Transverse colon (tissue), 4 donors: Measurements from ENCODE around the gene ZNF14. TPM values are rescaled to one million over a fixed set of nuclear protein-coding genes. Genes with fewer than 3 reads are reported as not detected.
"Not testable (repeated sequence)": the region's sequence is repeated elsewhere in the genome, so short reads cannot be mapped to it uniquely, and the experiment has no call there.

ENCODE experiments used
- DNase-seq: peaks from one replicate; pipeline ENCODE4 v3.0.0-alpha.2; 2019
- H3K27ac ChIP-seq, 4 donors: fragments of 200-600 bp; sonication (generic); 2 replicates each; pipeline ENCODE4 v1.5.1; 2016 to 2018; ENCODE audit warnings: inconsistent platforms in 4 of 4
- H3K27me3 ChIP-seq: fragments of 200-600 bp; sonication (generic); 2 replicates; pipeline ENCODE4 v1.5.1; 2017; ENCODE audit warnings: inconsistent platforms
- H3K36me3 ChIP-seq, 4 donors: fragments of 200-600 bp; sonication (generic); 2 replicates each; pipeline ENCODE4 v1.5.1; 2017 to 2019; ENCODE audit warnings: inconsistent platforms in 4 of 4
- H3K4me1 ChIP-seq, 4 donors: fragments of 200-600 bp; sonication (generic); 2 replicates each; pipeline ENCODE4 v1.5.1; 2017 to 2020; ENCODE audit warnings: inconsistent platforms in 4 of 4
- H3K4me3 ChIP-seq, 4 donors: fragments of 200-600 bp; sonication (generic); 1 replicate in 1 of 4; 2 replicates in 3 of 4; pipeline versions ENCODE4 v1.5.1 to v1.6.1; 2017 to 2019; ENCODE audit warnings: inconsistent platforms in 4 of 4
- H3K9me3 ChIP-seq, 2 donors: fragments of 200-600 bp; sonication (generic); 2 replicates each; pipeline ENCODE4 v1.5.1; 2017 to 2019; ENCODE audit warnings: inconsistent platforms in 2 of 2
- CTCF ChIP-seq, 5 experiments: fragments of 200-600 bp in 3 of 5; fragments of 450-650 bp in 2 of 5; sonication (generic) in 3 of 5; IDR thresholded peaks; 1 replicate in 2 of 5; 2 replicates in 3 of 5; pipeline ENCODE4 v1.5.1; 2016 to 2017; ENCODE audit warnings: antibody characterized with exemption in 5 of 5, inconsistent platforms in 3 of 5, mild to moderate bottlenecking in 2 of 5, moderate library complexity in 1 of 5
- EP300 ChIP-seq: sonication (generic); formaldehyde crosslinking; IDR thresholded peaks from one replicate; pipeline ENCODE4 v1.6.1; 2017; ENCODE audit warnings: antibody characterized with exemption, low read depth
- POLR2A ChIP-seq: fragments of 450-650 bp; IDR thresholded peaks from one replicate; pipeline ENCODE4 v1.6.1; 2016; ENCODE audit warnings: antibody characterized with exemption, mild to moderate bottlenecking, moderate library complexity
- POLR2AphosphoS5 ChIP-seq, 3 donors: sonication (generic); formaldehyde crosslinking; IDR thresholded peaks; one replicate each; pipeline ENCODE4 v1.6.1; 2016; ENCODE audit warnings: antibody characterized with exemption in 3 of 3
- WGBS, 2 donors: methylation state at CpG; one replicate each; pipeline ENCODE4 v1.1.5; 2018; ENCODE audit warnings: low coverage in 1 of 2; 5-methylcytosine and 5-hydroxymethylcytosine counted together
- in situ Hi-C, 4 donors: fragments of 200-750 bp; cut with MboI; loops; one replicate each; pipeline versions ENCODE4 v1.15.0 to v1.15.1; 2017; ENCODE audit warnings: low sequenced_read_pairs in 3 of 4, low pct_ligation_motif_present in 1 of 4, low pct_unique_long_range_greater_than_20kb in 1 of 4
- intact Hi-C: fragments of 100-400 bp; cut with DNase I; formaldehyde crosslinking; loops from one replicate; pipeline ENCODE4 v1.15.1; 2023; ENCODE audit warnings: low total_unique reads
- total RNA-seq, 4 donors: library from RNA; depleted of rRNA; stranded (reverse); fragments of >200 nt; gene quantifications; one replicate each; pipeline ENCODE4 v1.1.0, GENCODE V29; 2016

ZNF14 gene
- total RNA-seq, 4 donors from 2014 or later, result 0.37 to 10.0 (median 4.6) TPM

GRCh38 chr19:19776206-19777008 is 43.5 kb upstream of the ZNF14 start:
- peak; percentile 98 for DNase-seq
- WGBS, 2 donors, result 2% methylated on average over 20 of the region's 36 CpGs; no CpG with 5 or more reads in 1 of the 2 donors
- in situ Hi-C loops (loop anchor here in 1 of 4 donors (5.0 kb wide), 1 partner anchor 51 kb away; no protein-coding TSS in a partner anchor), intact Hi-C loops (no loop called here)
- Histone ChIP-seq H3K9me3 (no peaks in the 10 kb centered on the region), H3K27me3 (no peaks in the 10 kb centered on the region), H3K27ac (peak overlapping the region; percentile 79 to 88 (median 80)), H3K4me3 (peak overlapping the region; percentile 48 to 86 (median 60)), H3K4me1 (peaks cover 11 to 20% (median 16%) of the 10 kb centered on the region in 4 donors), H3K36me3 (no peaks in the 10 kb centered on the region)
- peak in 1 of 5 experiments; percentile 35 for TF ChIP-seq CTCF (IDR thresholded peaks at IDR 0.05)
- TF ChIP-seq POLR2AphosphoS5 (IDR thresholded peaks at IDR 0.05), result peak; percentile 69 to 83 (median 79)
- TF ChIP-seq EP300, result no peak
- peak; percentile 66 for TF ChIP-seq POLR2A

GRCh38 chr19:19775891-19776205 is 42.9 kb upstream of the ZNF14 start:
- Histone ChIP-seq H3K36me3 (no peaks in the 10 kb centered on the region), H3K27me3 (no peaks in the 10 kb centered on the region), H3K4me1 (peaks cover 11 to 20% (median 16%) of the 10 kb centered on the region in 4 donors), H3K9me3 (no peaks in the 10 kb centered on the region), H3K4me3 (peak overlapping the region; percentile 48 to 86 (median 60)), H3K27ac (peak overlapping the region; percentile 72 to 88 (median 80))
- in situ Hi-C loops, result loop anchor here in 1 of 4 donors (5.0 kb wide), 1 partner anchor 51 kb away; no protein-coding TSS in a partner anchor
- no peak for TF ChIP-seq EP300
- no peak for TF ChIP-seq POLR2AphosphoS5 (IDR thresholded peaks at IDR 0.05)
- no peak for TF ChIP-seq POLR2A
- no peak for TF ChIP-seq CTCF (IDR thresholded peaks at IDR 0.05)
- intact Hi-C loops, result no loop called here
- WGBS, 2 donors, result 7% methylated on average over 11 of the region's 11 CpGs; no CpG with 5 or more reads in 1 of the 2 donors
- DNase-seq, result no peak

DNA sequence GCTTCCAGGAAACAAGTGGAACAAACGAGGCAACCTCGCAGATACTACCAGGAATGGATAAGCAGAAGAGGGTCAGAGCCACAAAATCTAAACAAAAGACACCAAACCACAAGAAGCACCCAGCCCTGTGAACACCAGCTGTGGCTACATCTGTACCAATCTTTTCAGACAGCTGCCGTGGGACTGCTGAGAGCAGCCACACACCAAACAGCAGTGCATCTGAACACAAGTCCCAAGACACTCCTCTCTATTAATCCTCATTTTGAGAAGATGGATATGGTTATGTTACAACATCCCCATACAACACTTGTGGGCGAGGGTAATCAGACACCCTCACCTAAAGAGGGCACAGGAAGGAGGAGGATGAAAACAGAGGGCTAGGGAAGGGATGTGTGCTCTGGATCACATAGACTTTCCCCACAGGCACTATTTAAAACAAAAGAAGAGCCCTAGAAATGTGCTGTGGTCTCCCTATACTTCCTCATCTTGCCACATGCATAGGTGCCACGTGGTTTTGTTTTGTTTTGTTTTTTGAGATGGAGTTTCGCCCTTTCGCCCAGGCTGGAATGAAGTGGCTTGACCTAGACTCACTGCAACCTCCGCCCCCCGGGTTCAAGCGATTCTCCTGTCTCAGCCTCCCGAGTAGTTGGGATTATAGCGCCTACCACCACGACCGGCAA is 41.6 kb upstream of the ZNF14 start:
- WGBS, 2 donors, result 58 to 88% methylated on average over 2 to 14 of the region's 14 CpGs

GRCh38 chr19:19771963-19772362 is 39.1 kb upstream of the ZNF14 start:
- H3K36me3 ChIP-seq, intact Hi-C loops, in situ Hi-C loops, H3K9me3 ChIP-seq, H3K4me3 ChIP-seq, H3K27ac ChIP-seq, H3K27me3 ChIP-seq, DNase-seq: not testable (repeated sequence)
- WGBS, 2 donors, result 86 to 88% methylated on average over 9 to 10 of the region's 10 CpGs
- H3K4me1 ChIP-seq, result peaks cover 4 to 11% (median 8%) of the 10 kb centered on the region in 4 donors

More for the DNA sequence above, 41.6 kb upstream of the ZNF14 start:
- H3K4me3 ChIP-seq, result no peak overlapping the region
- no peak for TF ChIP-seq POLR2A
- no peak for TF ChIP-seq EP300
- TF ChIP-seq CTCF (IDR thresholded peaks at IDR 0.05), result no peak
- TF ChIP-seq POLR2AphosphoS5 (IDR thresholded peaks at IDR 0.05), result no peak
- no peaks in the 10 kb centered on the region for H3K9me3 ChIP-seq
- H3K4me1 ChIP-seq, result peaks cover 11 to 20% (median 16%) of the 10 kb centered on the region in 4 donors
- H3K27ac ChIP-seq, result no peak overlapping the region
- intact Hi-C loops (no loop called here), in situ Hi-C loops (loop anchor here in 1 of 4 donors (5.0 kb wide), 1 partner anchor 53 kb away; no protein-coding TSS in a partner anchor)
- H3K36me3 ChIP-seq, result no peaks in the 10 kb centered on the region
- no peaks in the 10 kb centered on the region for H3K27me3 ChIP-seq
- DNase-seq, result no peak

DNA sequence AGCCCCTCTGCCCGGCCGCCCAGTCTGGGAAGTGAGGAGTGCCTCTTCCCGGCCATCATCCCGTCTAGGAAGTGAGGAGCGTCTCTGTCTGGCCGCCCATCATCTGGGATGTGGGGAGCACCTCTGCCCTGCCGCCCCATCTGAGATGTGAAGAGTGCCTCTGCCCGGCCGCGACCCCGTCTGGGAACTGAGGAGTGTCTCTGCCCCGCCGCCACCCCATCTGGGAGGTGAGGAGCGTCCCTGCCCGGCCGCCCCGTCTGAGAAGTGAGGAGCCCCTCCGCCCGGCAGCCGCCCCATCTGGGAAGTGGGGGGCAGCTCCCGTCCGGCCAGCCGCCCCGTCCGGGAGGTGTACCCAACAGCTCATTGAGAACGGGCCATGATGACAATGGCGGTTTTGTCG is 37.1 kb upstream of the ZNF14 start:
- H3K4me3 ChIP-seq, H3K36me3 ChIP-seq, H3K27me3 ChIP-seq, intact Hi-C loops, H3K9me3 ChIP-seq, DNase-seq, in situ Hi-C loops, H3K27ac ChIP-seq, H3K4me1 ChIP-seq: not testable (repeated sequence)
- WGBS, 2 donors, result 99% methylated on average over 19 of the region's 28 CpGs; no CpG with 5 or more reads in 1 of the 2 donors
